Spleen (tissue), 11 donors: ENCODE data around the gene VEPH1. TPM values are rescaled to one million over a fixed set of nuclear protein-coding genes. Genes with fewer than 3 reads are reported as not detected.

Experiments
- DNase-seq: peaks from one replicate; pipeline ENCODE4 v3.0.0-alpha.2; 2020
- H3K27ac ChIP-seq, 8 donors: fragments of 200-600 bp; sonication (generic) in 7 of 8; 1 replicate in 4 of 8; 2 replicates in 4 of 8; pipeline versions ENCODE4 v1.5.0 to v1.8.0; 2016 to 2021; ENCODE audit warnings: inconsistent platforms in 4 of 8, mild to moderate bottlenecking in 4 of 8, moderate library complexity in 1 of 8
- H3K27me3 ChIP-seq, 7 donors: fragments of 200-600 bp; sonication (generic) in 6 of 7; replicated peaks in 1 of 7; 1 replicate in 4 of 7; 2 replicates in 3 of 7; pipeline versions ENCODE4 v1.5.0 to v1.8.0; 2016 to 2021; ENCODE audit warnings: inconsistent platforms in 3 of 7, mild to moderate bottlenecking in 1 of 7
- H3K36me3 ChIP-seq, 6 donors: fragments of 200-600 bp; sonication (generic) in 5 of 6; 1 replicate in 4 of 6; 2 replicates in 2 of 6; pipeline versions ENCODE4 v1.5.0 to v1.8.0; 2016 to 2021; ENCODE audit warnings: inconsistent platforms in 2 of 6
- H3K4me1 ChIP-seq, 6 donors: fragments of 200-600 bp; sonication (generic) in 5 of 6; 1 replicate in 3 of 6; 2 replicates in 3 of 6; pipeline versions ENCODE4 v1.5.0 to v1.8.0; 2016 to 2021; ENCODE audit warnings: inconsistent platforms in 3 of 6
- H3K4me3 ChIP-seq, 8 donors: fragments of 200-600 bp; sonication (generic) in 7 of 8; 1 replicate in 4 of 8; 2 replicates in 4 of 8; pipeline versions ENCODE4 v1.5.0 to v1.8.0; 2016 to 2021; ENCODE audit warnings: inconsistent platforms in 4 of 8, mild to moderate bottlenecking in 4 of 8, moderate library complexity in 2 of 8
- H3K9me3 ChIP-seq, 8 donors: fragments of 200-600 bp; sonication (generic) in 7 of 8; 1 replicate in 4 of 8; 2 replicates in 4 of 8; pipeline versions ENCODE4 v1.5.0 to v1.8.0; 2016 to 2021; ENCODE audit warnings: inconsistent platforms in 4 of 8
- CTCF ChIP-seq, 11 experiments: fragments of 200-600 bp in 7 of 11; fragments of 450-650 bp in 4 of 11; sonication (generic) in 4 of 11; IDR thresholded peaks in 8 of 11; conservative IDR thresholded peaks in 3 of 11; 1 replicate in 7 of 11; 2 replicates in 4 of 11; pipeline versions ENCODE4 v1.4.0 to v1.8.0; 2016 to 2021; ENCODE audit warnings: antibody characterized with exemption in 11 of 11, inconsistent platforms in 4 of 11, mild to moderate bottlenecking in 1 of 11
- POLR2A ChIP-seq, 3 donors: fragments of 450-650 bp; IDR thresholded peaks; one replicate each; pipeline ENCODE4 v1.5.1; 2017; ENCODE audit warnings: antibody characterized with exemption in 3 of 3, mild to moderate bottlenecking in 1 of 3
- POLR2AphosphoS5 ChIP-seq, 3 donors: sonication (generic); formaldehyde crosslinking; IDR thresholded peaks; one replicate each; pipeline ENCODE4 v1.5.1; 2017; ENCODE audit warnings: antibody characterized with exemption in 3 of 3
- WGBS, 5 donors: extraction: QIAGEN DNeasy Blood & Tissue Kit in 3 of 5; methylation state at CpG; one replicate each; pipeline versions ENCODE4 v1.1.5 to v1.1.7; 2013 to 2018; 5-methylcytosine and 5-hydroxymethylcytosine counted together
- intact Hi-C: fragments of 100-400 bp; cut with DNase I; formaldehyde crosslinking; loops from one replicate; pipeline ENCODE4 v1.15.0; 2023; ENCODE audit warnings: low total_unique reads
- polyA plus RNA-seq, 3 donors: library from polyadenylated mRNA; stranded (reverse); fragments of 200-250 nt; gene quantifications; one replicate each; pipeline ENCODE4 v1.2.1, GENCODE V29; 2013
- total RNA-seq, 7 donors: library from RNA; depleted of rRNA in 3 of 7; stranded (reverse); fragments of >200 nt in 3 of 7; fragmentation: NEBNext Ultra II Directional in 4 of 7; extraction: Animal tissue kit (Norgen Biotek cat#: 25700) in 4 of 7; gene quantifications; one replicate each; pipeline versions ENCODE4 v1.1.0 to v1.2.1, GENCODE V29; 2016 to 2021
- donor health status: healthy with polysubstance abuse.
- donor health status: DM: no; HTN: no; CAD: no; lungs with moderate emphysema.
- donor health status: DM: no; HTN: no; CAD: no.
- donor health status: Bipolar disorder and iron deficiency.
- donor health status: healthy.
- donor health status: DM: no; HTN: no; CAD: no.
- donor health status: DM: yes; HTN: yes; CAD: no.

Gene VEPH1
- total and polyA plus RNA-seq, 10 donors = 0.26 to 19.6 (median 5.8) TPM

GRCh38 chr3:157522648-157523047 is 19.4 kb upstream of the VEPH1 start:
- Histone ChIP-seq H3K27me3 (no peaks in the 10 kb centered on the region), H3K36me3 (no peaks in the 10 kb centered on the region), H3K4me3 (no peak overlapping the region), H3K9me3 (peaks cover 0 to 6% (median 0%) of the 10 kb centered on the region in 8 donors), H3K27ac (no peak overlapping the region), H3K4me1 (no peaks in the 10 kb centered on the region)
- intact Hi-C loops = no loop called here
- TF ChIP-seq POLR2A (IDR thresholded peaks at IDR 0.05) (no peak), POLR2AphosphoS5 (IDR thresholded peaks at IDR 0.05) (no peak), CTCF (IDR thresholded peaks at IDR 0.05 in 8 of 11, conservative IDR thresholded peaks at IDR 0.05 in 3 of 11) (no peak)
- DNase-seq = no peak

- no peaks in the 10 kb centered on the region for H3K36me3 ChIP-seq
- H3K9me3 ChIP-seq = peaks cover 0 to 6% (median 0%) of the 10 kb centered on the region in 8 donors
- no peak for DNase-seq
- H3K4me3 ChIP-seq = no peak overlapping the region
- no peak for TF ChIP-seq POLR2AphosphoS5 (IDR thresholded peaks at IDR 0.05)
- H3K27me3 ChIP-seq = no peaks in the 10 kb centered on the region
- no peak overlapping the region for H3K27ac ChIP-seq
- intact Hi-C loops = no loop called here
- no peaks in the 10 kb centered on the region for H3K4me1 ChIP-seq
Observed at GRCh38 chr3:157520485-157521150, 17.4 kb upstream of the VEPH1 start.

GRCh38 chr3:157518881-157519280 is 15.7 kb upstream of the VEPH1 start:
- Histone ChIP-seq H3K27ac (no peak overlapping the region), H3K4me1 (no peaks in the 10 kb centered on the region), H3K36me3 (no peaks in the 10 kb centered on the region), H3K27me3 (no peaks in the 10 kb centered on the region), H3K4me3 (no peak overlapping the region), H3K9me3 (peaks cover 0 to 6% (median 0%) of the 10 kb centered on the region in 8 donors)
- no peak for DNase-seq
- TF ChIP-seq POLR2AphosphoS5 (IDR thresholded peaks at IDR 0.05) (no peak), CTCF (IDR thresholded peaks at IDR 0.05 in 8 of 11, conservative IDR thresholded peaks at IDR 0.05 in 3 of 11) (no peak), POLR2A (IDR thresholded peaks at IDR 0.05) (no peak)
- intact Hi-C loops = no loop called here
- WGBS, 5 donors = 94 to 100% (median 98%) methylated on average over 1 of the region's 1 CpG

GRCh38 chr3:157516928-157517327 is 13.7 kb upstream of the VEPH1 start:
- Histone ChIP-seq H3K4me3 (no peak overlapping the region), H3K27me3 (no peaks in the 10 kb centered on the region), H3K4me1 (no peaks in the 10 kb centered on the region), H3K9me3 (peaks cover 0 to 6% (median 0%) of the 10 kb centered on the region in 8 donors), H3K27ac (no peak overlapping the region), H3K36me3 (no peaks in the 10 kb centered on the region)
- TF ChIP-seq POLR2AphosphoS5 (IDR thresholded peaks at IDR 0.05) (no peak), CTCF (IDR thresholded peaks at IDR 0.05 in 8 of 11, conservative IDR thresholded peaks at IDR 0.05 in 3 of 11) (no peak), POLR2A (IDR thresholded peaks at IDR 0.05) (no peak)
- intact Hi-C loops = no loop called here
- no peak for DNase-seq

- TF ChIP-seq CTCF (IDR thresholded peaks at IDR 0.05 in 8 of 11, conservative IDR thresholded peaks at IDR 0.05 in 3 of 11) (no peak), POLR2AphosphoS5 (IDR thresholded peaks at IDR 0.05) (no peak), POLR2A (IDR thresholded peaks at IDR 0.05) (no peak)
- intact Hi-C loops = no loop called here
- Histone ChIP-seq H3K9me3 (peaks cover 0 to 6% (median 0%) of the 10 kb centered on the region in 8 donors), H3K4me1 (no peaks in the 10 kb centered on the region), H3K4me3 (no peak overlapping the region), H3K27me3 (no peaks in the 10 kb centered on the region), H3K27ac (no peak overlapping the region), H3K36me3 (no peaks in the 10 kb centered on the region)
- WGBS, 5 donors = 65 to 89% (median 71%) methylated on average over 5 of the region's 5 CpGs
- no peak for DNase-seq
Observed at GRCh38 chr3:157515398-157515797, 12.2 kb upstream of the VEPH1 start.
